ENCODE results near the gene MYORG. TPM values are rescaled to one million over a fixed set of nuclear protein-coding genes. Genes with fewer than 3 reads are reported as not detected.

MYORG gene
- total RNA-seq = 0.92 and 2.0 TPM in 2 replicates
- 1.1 and 1.2 TPM in 2 replicates for polyA plus RNA-seq

- no peak within 1 kb of the TSS for H3K27ac ChIP-seq
- no peaks in the 10 kb centered on the region for H3K4me1 ChIP-seq (ENCODE audit: low read depth)
- H3K4me3 ChIP-seq = peak within 1 kb of the TSS; percentile 50
- H3K36me3 ChIP-seq = no peaks in the 10 kb centered on the region
- H3K9me3 ChIP-seq (ENCODE audit: low read depth) = no peaks in the 10 kb centered on the region
- peaks cover 19% of the 10 kb centered on the region for H3K27me3 ChIP-seq
- TF ChIP-seq, protein P1, sequence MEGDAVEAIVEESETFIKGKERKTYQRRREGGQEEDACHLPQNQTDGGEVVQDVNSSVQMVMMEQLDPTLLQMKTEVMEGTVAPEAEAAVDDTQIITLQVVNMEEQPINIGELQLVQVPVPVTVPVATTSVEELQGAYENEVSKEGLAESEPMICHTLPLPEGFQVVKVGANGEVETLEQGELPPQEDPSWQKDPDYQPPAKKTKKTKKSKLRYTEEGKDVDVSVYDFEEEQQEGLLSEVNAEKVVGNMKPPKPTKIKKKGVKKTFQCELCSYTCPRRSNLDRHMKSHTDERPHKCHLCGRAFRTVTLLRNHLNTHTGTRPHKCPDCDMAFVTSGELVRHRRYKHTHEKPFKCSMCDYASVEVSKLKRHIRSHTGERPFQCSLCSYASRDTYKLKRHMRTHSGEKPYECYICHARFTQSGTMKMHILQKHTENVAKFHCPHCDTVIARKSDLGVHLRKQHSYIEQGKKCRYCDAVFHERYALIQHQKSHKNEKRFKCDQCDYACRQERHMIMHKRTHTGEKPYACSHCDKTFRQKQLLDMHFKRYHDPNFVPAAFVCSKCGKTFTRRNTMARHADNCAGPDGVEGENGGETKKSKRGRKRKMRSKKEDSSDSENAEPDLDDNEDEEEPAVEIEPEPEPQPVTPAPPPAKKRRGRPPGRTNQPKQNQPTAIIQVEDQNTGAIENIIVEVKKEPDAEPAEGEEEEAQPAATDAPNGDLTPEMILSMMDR (IDR thresholded peaks at IDR 0.05; ENCODE audit: low read depth, low read length) = no peak
- peak; percentile 87 to 96 for DNase-seq (ENCODE audit: low read depth in 1 of 2, low spot score in 1 of 2)
Observed at GRCh38 chr9:34376596-34377403, at the start of gene MYORG. Gene MYORG, minus strand, starts transcription at chr9:34376898. Its CDS starts 3,955 bp downstream, at chr9:34372943.

DNA sequence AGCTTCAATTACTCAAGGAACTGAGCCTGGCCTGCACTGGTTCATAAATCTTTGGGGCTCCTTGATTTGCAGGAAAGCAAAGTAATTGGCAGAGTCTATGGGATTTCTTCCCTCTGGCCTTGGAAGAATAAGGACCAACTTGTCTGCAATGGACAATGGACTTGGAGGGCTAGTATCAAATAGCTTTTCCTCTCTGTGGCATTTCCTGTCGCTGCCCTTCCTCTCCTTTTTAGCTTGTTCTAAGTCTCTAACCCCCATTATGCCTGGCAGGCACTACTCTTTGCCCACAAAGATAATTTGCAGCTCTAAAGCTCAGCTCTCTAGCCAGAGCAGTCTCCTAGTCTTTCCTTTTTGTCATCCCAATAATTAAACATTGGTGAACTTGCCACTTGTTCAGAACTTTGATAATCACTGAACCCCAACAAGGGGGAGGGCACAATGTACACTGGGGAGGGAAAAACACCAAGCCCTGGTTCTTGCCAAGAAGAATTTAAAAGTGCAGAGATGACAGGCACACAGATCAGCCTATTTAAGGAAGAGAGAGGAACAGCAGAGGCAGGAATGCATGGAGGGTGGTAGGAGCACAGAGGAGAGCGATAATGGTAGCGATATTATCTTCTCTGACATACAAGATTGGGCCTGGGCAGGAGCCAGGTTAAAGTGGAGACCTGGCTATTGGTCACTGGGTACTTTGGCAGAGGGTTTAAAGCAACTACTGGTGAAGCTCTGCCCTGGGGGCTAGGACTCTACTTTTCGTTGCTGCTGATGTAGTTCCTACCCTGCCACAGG, 43.2 kb upstream of the MYORG start:
- Histone ChIP-seq H3K27me3 (no peaks in the 10 kb centered on the region), H3K4me3 (no peak overlapping the region), H3K4me1 (ENCODE audit: low read depth) (peaks cover 4% of the 10 kb centered on the region), H3K27ac (no peak overlapping the region), H3K9me3 (ENCODE audit: low read depth) (no peaks in the 10 kb centered on the region), H3K36me3 (no peaks in the 10 kb centered on the region)
- no peak for DNase-seq (ENCODE audit: low read depth in 1 of 2, low spot score in 1 of 2)
- TF ChIP-seq, protein P1 (IDR thresholded peaks at IDR 0.05; ENCODE audit: low read depth, low read length) = no peak

DNA sequence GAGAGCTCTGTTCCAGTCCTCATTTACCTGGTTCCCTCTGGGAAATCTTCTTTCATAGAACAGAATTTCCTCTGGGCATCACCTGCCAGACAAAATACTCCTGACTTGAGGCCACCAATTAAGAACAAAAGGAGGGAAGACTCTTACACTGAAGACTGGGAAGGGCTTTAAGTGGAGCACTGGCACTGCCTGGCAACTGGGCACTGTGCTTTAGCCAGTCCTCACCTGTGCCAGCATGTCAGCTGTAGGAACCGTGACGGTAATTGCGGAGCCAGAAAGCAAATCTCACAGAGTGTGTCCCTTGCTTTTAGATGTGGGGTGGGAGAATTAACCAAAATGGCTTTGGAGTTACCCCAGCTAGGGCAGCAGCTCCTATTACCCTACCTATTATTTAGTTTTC, 41.0 kb upstream of the MYORG start:
- no peaks in the 10 kb centered on the region for H3K27me3 ChIP-seq
- peaks cover 4% of the 10 kb centered on the region for H3K4me1 ChIP-seq (ENCODE audit: low read depth)
- DNase-seq (ENCODE audit: low read depth in 1 of 2, low spot score in 1 of 2) = no peak
- H3K27ac ChIP-seq = no peak overlapping the region
- no peaks in the 10 kb centered on the region for H3K9me3 ChIP-seq (ENCODE audit: low read depth)
- TF ChIP-seq, protein P1 (IDR thresholded peaks at IDR 0.05; ENCODE audit: low read depth, low read length) = no peak
- no peak overlapping the region for H3K4me3 ChIP-seq
- H3K36me3 ChIP-seq = no peaks in the 10 kb centered on the region

GRCh38 chr9:34413231-34413852, 36.6 kb upstream of the MYORG start:
- no peaks in the 10 kb centered on the region for H3K36me3 ChIP-seq
- H3K27me3 ChIP-seq = no peaks in the 10 kb centered on the region
- TF ChIP-seq, protein P1 (IDR thresholded peaks at IDR 0.05; ENCODE audit: low read depth, low read length) = no peak
- H3K4me1 ChIP-seq (ENCODE audit: low read depth) = no peaks in the 10 kb centered on the region
- peak; percentile 67 to 86 for DNase-seq (ENCODE audit: low read depth in 1 of 2, low spot score in 1 of 2)
- H3K27ac ChIP-seq = no peak overlapping the region
- H3K4me3 ChIP-seq = no peak overlapping the region
- no peaks in the 10 kb centered on the region for H3K9me3 ChIP-seq (ENCODE audit: low read depth)

DNA sequence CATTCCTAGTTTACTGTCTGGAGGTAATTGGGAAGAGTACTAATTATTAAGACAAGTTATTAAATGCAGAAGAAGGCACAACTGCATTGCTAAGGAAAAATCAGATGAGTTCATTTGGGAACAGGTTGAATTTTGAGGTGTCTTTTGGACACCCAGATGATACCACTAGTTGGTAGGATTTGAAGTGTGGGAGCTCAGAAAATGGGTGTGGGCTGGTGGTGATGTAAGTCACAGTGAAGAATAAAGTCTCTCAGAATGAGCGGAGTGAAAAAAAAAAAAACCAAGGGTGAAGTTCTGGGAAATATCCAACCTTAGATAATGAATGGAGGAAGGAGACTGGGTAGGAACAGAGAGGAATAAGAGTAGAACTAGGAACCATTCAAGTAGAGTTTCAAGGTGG, 35.6 kb upstream of the MYORG start:
- Histone ChIP-seq H3K36me3 (no peaks in the 10 kb centered on the region), H3K9me3 (ENCODE audit: low read depth) (no peaks in the 10 kb centered on the region), H3K27ac (no peak overlapping the region), H3K4me3 (no peak overlapping the region), H3K27me3 (no peaks in the 10 kb centered on the region), H3K4me1 (ENCODE audit: low read depth) (no peaks in the 10 kb centered on the region)
- TF ChIP-seq, protein P1 (IDR thresholded peaks at IDR 0.05; ENCODE audit: low read depth, low read length) = no peak
- DNase-seq (ENCODE audit: low read depth in 1 of 2, low spot score in 1 of 2) = no peak
